Dermis microvascular lymphatic vessel endothelial cell (primary cell): ENCODE results near the gene ASTN1. TPM values are rescaled to one million over a fixed set of nuclear protein-coding genes. Genes with fewer than 3 reads are reported as not detected.
"Not testable (repeated sequence)": the region's sequence is repeated elsewhere in the genome, so short reads cannot be mapped to it uniquely, and the experiment has no call there.

Experiments
- DNase-seq, 2 donors: peaks; one replicate each; pipeline versions ENCODE4 v3.0.0 to v3.0.0-alpha.2; 2010; ENCODE audit warnings: low read depth in 2 of 2
- total RNA-seq: library from RNA; depleted of rRNA; stranded (reverse); fragments of >200 nt; gene quantifications from 2 replicates; pipeline ENCODE4 v1.2.1, GENCODE V29; 2014

ASTN1 gene
- total RNA-seq, 1 donor from 2014 or later, result not detected

DNA sequence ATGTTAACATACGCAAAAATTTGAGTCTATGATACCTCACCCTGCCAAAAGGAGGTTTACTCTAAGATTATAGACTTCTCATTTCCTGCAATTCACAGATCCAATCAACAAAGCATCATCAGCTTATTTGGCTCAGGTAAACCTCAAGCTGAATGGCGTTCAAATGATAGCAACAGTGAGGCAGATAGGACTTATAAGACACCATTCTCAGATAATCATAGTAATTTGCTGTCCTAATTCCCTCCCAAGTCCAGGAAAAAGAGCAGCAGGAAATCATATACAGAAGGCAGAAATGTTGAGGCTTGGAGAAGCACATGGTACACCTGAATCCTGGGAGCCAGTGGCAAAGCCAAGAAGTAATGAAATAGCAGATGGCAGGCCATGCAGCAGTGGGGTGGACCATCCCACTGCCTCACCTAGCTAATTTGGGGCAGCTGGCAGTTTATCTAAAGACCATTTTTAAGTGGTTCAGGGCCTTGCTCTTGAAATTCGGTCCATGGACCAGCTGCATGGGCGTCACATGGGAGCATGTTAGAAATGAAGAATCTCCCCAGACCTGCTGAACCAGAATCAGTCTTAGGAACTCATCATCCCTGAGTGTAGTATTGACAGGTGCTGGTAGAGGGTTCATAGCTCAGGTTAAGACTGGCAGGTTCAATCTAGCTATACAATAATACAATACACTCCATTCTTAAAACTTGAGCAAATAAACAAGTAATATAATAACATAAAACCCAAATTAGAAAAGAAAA is 57.7 kb downstream of the ASTN1 start:
- no peak for DNase-seq

DNA sequence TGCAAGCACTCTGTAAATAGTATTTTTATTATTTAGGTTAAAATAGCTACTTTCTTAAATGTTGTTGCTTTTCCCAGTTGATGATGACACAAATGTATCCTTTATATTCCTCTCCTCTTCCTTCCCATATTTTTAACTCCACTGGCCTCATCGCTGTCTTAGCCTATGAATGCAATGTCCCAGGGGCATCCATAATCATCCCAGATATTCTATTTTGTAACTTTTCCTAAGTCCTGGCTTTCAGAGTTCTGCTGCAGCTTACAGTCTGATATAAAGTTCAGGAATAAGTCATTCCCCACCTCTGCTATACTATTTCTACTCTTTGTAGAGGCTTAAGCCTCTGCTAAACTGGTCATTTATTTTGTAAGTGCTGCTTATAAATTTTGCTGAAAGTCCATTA is 58.3 kb downstream of the ASTN1 start:
- no peak for DNase-seq

DNA sequence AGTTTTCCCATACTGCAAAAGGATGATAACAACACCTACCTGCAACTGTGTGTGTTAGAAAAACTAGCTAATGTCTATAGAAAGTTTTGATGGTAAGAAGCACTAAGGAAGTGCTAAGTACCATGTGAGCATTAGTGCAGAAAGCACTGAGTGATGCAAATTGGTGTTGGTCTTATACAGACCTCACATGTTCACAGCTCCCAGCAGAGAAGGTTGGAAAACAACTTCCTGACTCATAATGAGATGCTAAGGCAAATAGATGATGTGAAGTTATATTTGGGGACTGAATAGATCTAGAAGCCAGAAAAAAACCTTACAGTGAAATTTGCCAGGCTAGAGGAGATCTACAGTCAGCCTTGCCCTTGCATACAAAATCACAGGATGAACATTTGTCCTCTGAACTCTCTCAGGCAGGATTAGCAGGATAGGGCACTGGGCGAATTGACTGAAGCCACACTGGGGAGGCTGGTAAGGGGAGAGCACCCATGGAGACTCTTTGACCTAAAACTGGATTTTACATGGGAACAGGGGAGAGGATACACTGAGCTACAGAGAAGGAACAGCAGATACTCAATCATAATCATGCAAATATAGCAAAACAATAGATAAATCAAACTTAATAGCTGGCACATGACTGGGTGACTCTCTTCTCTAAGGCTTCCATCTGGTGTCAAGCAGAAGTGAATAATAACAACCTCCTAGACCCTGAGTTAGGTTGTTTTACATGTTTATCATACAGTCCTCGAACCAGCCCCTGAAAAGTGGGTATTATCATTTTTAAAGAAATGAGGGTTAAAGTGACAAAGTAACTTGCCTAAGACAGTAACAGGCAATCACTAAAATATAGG is 61.3 kb downstream of the ASTN1 start:
- DNase-seq, result no peak

DNA sequence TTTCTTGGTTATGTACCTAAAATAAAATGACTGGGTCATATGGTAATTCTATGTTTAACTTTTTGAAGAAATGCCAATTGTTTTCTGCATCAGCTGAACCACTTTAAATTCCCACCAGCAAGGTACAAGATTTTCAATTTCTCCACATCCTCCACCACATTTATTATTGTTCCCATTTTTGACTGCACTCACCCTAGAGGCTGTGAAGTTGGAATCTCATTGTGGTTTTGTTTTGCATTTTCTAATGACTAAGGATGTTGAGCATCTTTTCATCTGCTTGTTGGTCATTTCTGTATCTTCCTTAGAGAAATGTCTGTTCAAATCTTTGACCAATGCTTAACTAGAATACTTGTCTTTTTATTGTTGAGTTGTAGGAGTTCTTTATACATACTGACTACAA is 72.5 kb downstream of the ASTN1 start:
- DNase-seq, result no peak

DNA sequence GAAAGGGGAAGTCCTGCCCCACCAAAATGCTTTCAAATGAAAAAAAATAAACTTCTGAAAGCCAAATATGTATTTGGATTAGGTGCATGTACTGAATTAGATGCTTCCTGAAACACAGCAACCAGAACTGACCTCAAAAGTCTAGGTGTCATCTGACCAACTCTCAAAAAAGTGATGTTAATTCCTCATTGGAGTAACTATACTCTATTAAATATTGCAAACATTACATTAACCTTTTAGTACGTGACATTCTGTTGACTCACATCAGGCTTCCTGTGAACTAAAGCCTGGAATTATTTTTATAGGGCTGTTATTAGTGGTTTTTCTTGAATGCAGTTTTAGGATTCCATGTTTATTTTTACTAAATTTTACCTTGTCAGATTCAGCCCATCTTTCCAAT is 73.5 kb downstream of the ASTN1 start:
- no peak for DNase-seq

DNA sequence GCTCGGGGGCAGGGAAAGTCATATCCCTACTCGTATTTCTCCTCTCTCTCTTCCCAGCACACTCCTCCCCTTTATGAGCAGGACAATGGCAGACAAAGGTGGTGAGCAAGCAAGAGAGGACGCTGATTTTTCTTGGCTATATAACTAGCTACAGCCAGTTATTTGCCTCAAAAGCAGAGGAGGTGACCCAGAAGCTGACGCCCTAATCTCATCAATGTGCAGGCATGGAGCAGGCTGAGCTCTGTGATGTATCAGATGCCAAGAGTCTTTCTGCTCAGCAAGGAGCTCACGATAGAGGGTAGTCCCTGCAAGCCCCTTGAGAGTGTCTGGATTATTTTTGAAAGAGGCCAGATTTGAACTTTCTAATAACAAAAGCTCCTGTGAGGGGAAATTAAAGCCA is 75.5 kb downstream of the ASTN1 start:
- no peak for DNase-seq

DNA sequence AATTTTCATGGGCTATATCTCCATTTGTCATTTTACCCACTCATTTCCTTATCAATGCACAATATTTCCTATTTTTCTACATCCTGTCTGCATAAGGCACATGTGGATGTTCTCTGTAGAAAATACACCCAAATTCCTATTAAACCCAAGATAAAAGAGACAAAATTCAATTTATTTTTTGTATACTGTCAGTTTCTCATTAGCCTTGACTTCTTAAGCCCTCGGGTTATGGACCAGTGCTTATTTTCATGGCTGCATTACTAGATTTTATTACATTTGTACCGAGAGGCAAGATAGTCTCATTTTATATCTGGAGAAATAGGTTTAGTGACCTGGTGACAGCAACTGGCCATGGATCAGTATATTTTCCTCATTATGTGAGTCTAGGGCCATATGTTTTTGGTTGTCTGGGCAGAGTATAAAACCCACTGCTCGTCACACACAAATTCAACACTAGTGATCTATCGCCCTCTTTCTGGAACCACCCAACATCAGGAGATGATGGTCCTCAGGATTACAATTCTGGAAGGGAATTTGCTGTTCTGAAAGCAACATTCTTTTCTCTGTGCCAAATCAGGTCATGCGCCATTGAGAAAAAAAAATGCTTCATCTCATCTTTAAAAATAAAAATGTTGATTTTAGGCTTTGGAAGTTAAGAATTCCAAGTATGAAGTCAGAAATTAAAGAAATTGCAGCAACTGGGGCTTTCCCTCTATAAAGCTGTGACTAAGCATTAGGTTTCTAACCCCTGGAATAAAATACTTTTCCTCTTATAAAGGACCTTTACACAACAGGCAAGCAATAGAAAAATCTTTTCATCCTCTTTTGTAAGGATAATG is 81.4 kb downstream of the ASTN1 start:
- DNase-seq, result no peak

DNA sequence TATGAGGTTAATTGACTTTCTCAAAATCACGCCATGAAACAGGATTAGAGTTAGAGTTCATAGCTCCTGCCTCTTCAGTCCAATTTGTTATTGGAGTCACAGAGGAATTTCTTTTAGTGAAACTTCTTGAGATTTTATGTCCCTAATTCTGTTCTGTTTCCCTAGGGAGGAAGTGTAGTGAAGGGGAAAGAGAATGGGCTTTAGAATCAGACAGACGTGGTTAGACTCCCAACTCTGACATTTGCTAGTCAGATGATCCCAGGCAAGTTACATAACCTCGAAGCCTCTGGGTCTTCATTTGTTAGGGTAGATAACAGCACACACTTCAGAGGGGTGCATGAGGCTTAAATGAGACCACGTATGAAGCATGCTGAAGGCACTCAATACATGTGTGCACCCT is 83.9 kb downstream of the ASTN1 start:
- DNase-seq, result no peak

DNA sequence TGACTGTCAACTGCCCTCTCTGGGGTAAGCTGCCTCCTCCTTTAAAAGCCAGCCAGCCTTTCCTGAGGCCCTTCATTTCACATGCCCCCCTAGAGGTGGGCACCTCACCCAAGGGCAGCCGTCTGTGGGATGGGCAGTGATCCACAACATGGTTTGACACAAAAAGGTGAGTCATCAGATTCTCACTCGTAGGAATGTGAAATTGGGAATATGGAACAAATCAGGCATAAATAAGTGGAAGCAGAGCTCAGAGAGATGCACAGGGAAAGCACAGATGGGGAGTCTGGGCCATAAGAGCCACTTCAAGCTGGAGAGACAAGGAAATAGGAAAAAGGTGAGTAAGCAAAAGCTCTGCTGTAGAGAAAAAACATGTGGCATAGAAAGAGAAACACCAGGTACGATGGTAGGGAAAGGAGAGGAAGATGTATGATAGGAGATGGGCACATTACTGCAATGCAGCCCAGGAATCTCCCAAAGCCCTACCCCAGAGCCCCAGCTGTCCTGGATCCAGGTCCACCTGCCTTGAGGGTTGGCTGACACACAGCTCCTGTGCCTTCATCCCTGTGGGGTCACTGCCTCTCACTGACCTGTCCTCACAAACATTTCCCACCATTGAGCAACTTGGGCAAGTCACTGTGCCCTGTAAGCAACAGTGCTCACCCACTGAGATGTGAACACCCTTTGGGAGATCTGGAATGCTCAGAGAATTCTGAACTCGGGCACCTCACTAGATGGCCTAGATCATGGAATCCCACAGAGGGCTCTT is 86.6 kb downstream of the ASTN1 start:
- no peak for DNase-seq

DNA sequence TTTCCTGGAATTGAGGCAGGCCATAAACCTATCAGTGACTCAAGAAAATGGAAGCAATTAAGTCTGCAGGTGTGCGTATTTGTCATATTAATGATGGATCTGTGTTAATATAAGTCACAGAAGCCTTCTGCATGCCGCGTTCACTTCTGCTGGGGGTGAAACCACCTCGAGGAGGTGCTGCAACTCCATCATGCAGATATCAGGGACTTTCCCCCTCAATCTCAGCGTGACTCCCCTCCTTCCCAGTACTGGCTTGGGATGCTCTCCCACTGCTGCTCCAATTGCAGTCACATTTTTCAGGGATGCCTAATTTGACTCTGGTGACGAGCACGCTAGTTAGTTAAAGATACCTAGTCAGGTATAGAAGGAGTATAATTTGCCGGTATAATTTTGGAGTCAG is 87.5 kb downstream of the ASTN1 start:
- no peak for DNase-seq

DNA sequence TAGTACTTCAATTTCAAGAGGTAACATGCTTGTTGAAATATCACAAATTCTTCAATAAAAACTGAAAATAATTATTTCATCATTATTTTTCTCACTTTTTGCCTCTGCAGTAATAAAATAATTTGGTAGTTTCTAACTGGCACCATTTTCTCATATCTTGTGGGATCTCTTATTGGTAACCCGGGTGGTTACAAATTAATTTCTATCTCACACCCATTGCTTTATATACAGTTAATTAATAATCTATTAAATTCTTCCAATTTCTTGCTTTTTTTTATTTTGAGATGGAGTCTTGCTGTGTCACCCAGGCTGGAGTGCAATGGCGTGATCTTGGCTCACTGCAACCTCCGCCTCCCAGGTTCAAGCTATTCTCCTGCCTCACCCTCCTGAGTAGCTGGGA is 89.7 kb downstream of the ASTN1 start:
- DNase-seq, result not testable (repeated sequence)

DNA sequence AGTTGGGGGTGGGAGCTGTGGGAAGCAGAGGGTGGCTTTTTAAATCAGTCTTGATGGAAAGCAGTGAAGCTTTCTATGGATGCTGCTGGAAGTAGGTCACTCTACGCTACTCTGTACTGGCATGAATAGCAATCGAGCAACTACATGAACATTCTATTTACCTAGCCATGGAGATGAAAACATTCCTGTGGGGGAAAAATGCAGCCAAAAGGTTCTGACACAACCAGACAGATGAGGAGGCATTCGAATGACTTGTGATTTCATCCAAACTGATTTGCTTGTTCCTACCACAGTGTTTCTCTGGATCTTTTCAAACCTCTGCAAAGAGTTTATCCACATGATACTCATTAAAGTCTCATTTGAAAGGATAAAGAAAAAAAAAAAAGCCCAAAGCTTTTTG is 95.0 kb downstream of the ASTN1 start:
- no peak for DNase-seq

DNA sequence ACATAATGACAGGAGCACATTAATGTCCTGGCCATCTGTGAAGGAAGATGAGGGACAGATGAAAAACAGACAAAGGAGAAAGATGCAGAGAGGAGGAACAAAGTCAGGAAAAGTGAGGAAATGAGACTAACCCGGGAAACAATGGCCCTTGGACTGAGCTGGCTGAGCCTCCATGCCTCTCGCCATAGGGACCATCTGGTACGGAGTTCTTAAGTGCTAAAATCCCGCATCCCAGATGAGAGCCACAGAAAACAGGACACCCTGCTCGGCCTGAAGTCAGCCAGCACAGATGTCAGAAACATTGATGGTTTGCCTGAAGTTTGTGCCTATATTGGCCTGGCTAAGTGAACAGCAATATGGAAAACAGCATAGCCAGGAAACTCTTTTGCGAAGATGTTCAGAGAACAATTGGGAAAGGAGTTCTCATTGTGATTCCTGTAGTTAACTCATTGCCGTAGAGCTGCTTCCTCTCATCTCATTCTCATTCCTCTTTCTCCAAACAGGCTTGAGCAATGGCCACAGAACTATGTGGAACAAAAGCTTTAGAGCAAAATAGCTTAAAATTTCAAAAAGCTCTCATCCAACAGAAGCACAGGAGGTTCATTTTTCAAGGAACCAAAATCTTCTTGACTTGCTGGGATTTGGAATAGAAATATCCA is 96.6 kb downstream of the ASTN1 start:
- DNase-seq, result no peak

DNA sequence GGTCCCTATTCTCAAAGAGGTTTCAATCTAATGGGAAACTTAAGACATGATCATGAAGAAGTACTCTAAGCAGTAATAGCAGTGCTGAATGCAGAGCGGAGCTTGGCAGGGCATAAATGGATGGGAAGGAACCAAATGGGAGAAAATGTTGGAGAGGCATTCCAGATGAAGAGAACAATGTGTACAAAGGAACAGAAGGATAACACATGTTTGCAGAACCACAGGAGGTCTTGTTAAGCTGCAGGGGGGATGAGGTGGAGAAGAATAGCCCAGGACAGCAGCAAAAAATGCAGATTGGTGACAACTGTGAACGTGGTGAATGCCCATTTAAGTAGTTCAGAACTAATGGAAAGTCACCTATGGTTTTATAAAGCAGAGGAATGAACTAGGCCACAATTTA is 99.1 kb downstream of the ASTN1 start:
- DNase-seq, result no peak

DNA sequence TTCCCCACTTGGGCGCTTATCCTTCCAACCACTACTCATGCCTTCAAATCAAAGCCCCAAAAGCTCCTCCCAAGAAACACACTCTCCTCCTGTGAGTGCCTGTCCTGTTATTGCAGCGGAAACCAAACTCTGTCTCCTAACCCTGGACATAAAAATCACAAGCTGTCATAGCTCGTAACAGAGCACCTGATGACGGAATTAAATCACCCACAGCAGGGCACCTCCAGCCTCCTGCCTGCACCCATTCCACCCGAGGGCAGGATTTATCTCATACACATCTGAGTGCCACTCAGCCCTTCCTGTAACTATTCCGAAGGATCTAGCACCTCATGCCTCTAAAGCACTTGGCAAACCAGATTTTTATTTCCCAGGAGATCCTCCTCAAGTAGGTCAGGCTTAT is 100.9 kb downstream of the ASTN1 start:
- no peak for DNase-seq

DNA sequence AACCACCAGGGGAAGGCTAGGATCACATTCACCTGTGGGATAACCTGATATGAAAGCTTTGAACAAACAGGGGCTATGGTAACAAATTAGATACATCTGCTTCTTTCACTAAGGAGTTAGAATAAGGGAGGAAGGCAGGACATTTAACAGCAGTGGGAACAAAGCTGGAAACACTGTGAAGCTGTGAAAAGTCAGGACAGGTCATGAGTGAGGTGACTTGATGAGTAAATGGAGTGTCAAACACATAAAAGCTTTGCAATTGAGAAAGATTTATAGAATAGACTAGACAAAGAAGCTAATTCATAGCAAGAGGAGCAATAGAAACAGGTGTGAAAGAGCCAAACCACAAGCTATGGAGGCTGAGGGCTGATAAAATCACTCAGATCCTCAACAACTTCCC is 110.0 kb downstream of the ASTN1 start:
- DNase-seq, result no peak

DNA sequence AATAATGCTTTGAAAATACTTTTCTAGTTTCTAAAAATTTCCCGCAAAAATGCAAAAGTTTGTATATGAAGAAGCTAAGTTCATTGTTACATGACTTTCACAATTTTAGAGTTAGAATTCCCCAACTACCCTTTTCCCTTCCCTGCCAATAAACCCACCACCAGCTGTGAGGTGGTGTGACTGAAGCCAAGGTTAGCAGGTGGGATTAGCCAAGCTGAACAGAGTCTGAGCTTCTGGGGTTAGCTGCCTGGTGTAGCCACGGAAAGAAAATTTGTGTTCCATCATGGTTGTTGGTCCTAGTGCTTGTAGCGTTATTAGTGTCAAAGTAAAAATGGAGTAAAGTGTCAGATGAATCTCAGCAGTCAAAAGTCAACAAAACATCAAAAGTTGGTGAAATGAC is 110.9 kb downstream of the ASTN1 start:
- DNase-seq, result no peak

DNA sequence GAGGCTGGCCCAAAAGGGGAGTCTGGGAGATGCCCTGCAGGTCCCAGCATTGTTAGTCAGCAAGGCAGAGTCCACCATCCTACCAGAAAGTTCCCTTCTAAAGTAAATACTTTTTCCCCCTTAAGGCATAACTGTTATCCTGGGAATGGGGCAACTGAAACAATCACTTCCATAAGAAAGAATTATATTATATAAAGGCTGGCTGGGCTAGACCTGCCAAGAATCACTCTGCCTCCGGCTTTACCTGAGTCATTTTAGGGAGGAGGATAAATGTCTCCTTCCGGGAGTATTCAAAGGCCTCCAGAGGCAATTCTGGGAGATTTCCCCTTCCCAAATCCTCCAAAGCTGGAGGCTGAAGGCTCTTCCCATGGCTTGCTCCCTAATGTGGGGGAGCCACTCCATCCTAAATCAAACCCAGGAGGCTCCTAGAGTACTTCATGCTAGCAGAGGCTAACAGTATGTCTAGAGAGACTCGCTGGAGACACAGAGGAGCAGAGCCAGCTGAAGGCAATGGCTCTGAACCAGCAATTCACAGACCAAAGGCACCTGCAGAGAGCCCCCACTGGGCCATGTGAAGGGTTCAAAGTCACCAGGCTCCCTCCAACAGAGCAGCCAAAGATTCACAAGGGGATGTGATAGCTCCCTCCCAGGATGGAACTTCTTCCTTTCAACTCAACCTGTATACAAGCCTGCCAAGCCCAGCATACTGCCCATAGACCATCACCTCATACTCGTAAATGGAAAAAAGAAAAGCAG is 116.0 kb downstream of the ASTN1 start:
- DNase-seq, result no peak

DNA sequence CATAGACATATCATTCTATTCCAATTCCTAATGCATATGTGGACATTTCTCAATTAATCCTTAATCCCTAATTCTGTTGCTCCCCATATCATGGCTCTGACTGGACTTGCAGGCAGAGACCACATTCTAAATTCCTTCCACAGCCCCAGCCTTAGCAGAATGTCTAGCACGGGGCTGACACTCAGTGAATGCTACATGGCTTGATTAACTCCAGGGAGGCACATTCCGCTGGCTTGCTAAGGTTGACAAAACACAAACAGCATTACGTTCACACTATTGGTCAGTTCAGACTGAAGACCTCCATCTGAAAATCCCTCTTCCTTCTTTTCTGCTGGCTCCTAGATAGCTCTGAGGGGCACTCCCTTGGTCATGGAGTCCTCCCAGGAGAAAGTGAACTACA is 119.4 kb downstream of the ASTN1 start:
- no peak for DNase-seq

DNA sequence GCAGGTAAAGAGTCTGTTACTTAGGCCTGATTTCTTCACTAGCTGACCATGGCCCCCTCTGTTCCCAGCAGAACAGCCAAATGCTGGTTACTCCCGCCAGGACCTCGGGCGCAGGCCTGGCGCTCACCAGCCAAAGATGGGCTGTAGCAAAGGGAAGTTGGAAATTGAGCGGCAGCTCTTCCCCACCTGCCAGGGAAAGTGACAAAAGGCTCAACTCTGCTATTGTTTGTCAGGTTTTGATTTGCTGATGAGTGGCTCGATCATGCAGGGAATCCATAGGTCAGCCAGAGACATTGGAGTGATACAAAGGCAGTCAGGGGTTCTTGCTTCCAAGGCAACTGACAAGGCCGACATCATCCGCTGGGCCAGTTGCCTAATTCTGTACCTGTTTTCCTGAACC is 120.1 kb downstream of the ASTN1 start:
- DNase-seq, result no peak
